DMS153 treated with DMSO at 0.1 percent for 48 hours (cell line): ENCODE data around the gene SUCLG2.

Experiments
- DNase-seq: peaks from one replicate; lab custom pipeline; 2025; ENCODE audit not compliant: unreplicated experiment; lab: John Stamatoyannopoulos, UW

Gene SUCLG2

GRCh38 chr3:67401921-67402320, 252.5 kb downstream of the SUCLG2 start:
- no peak for DNase-seq

GRCh38 chr3:67400476-67400875, 253.9 kb downstream of the SUCLG2 start:
- DNase-seq = no peak

GRCh38 chr3:67389176-67389575, 265.2 kb downstream of the SUCLG2 start:
- no peak for DNase-seq

GRCh38 chr3:67388738-67389137, 265.7 kb downstream of the SUCLG2 start:
- no peak for DNase-seq

- DNase-seq = no peak
Observed at GRCh38 chr3:67386451-67386850, 268.0 kb downstream of the SUCLG2 start.

- no peak for DNase-seq
Observed at GRCh38 chr3:67384760-67385397, 269.5 kb downstream of the SUCLG2 start.

GRCh38 chr3:67384016-67384415, 270.4 kb downstream of the SUCLG2 start:
- DNase-seq = no peak

GRCh38 chr3:67383379-67383778, 271.0 kb downstream of the SUCLG2 start:
- no peak for DNase-seq

- DNase-seq = no peak
Observed at GRCh38 chr3:67382536-67382935, 271.9 kb downstream of the SUCLG2 start.

GRCh38 chr3:67381667-67382272, 272.6 kb downstream of the SUCLG2 start:
- no peak for DNase-seq

GRCh38 chr3:67380118-67380517, 274.3 kb downstream of the SUCLG2 start:
- no peak for DNase-seq

GRCh38 chr3:67377299-67377698, 277.1 kb downstream of the SUCLG2 start:
- DNase-seq = no peak

GRCh38 chr3:67376416-67376815, 278.0 kb downstream of the SUCLG2 start:
- no peak for DNase-seq

GRCh38 chr3:67375976-67376375, 278.4 kb downstream of the SUCLG2 start:
- DNase-seq = no peak

GRCh38 chr3:67362686-67363085, 291.7 kb downstream of the SUCLG2 start:
- DNase-seq = no peak

- no peak for DNase-seq
Observed at GRCh38 chr3:67361770-67362169, 292.6 kb downstream of the SUCLG2 start.

- DNase-seq = no peak
Observed at GRCh38 chr3:67361323-67361722, 293.1 kb downstream of the SUCLG2 start.

- DNase-seq = peak; percentile 7
Observed at GRCh38 chr3:67357610-67358458, 296.6 kb downstream of the SUCLG2 start.

- no peak for DNase-seq
Observed at GRCh38 chr3:67349551-67350174, 304.7 kb downstream of the SUCLG2 start.

GRCh38 chr3:67346081-67346480, 308.3 kb downstream of the SUCLG2 start:
- DNase-seq = no peak

GRCh38 chr3:67335813-67336212, 318.6 kb downstream of the SUCLG2 start:
- DNase-seq = no peak

- DNase-seq = no peak
Observed at GRCh38 chr3:67334588-67334987, 319.8 kb downstream of the SUCLG2 start.
